GM12878 (cell line): ENCODE results near the gene COG2.
"Not testable (repeated sequence)": the region's sequence is repeated elsewhere in the genome, so short reads cannot be mapped to it uniquely, and the experiment has no call there.

ENCODE experiments used
- CTCF ChIP-seq, 3 experiments: IDR thresholded peaks in 2 of 3; conservative IDR thresholded peaks in 1 of 3; 2 replicates each; pipeline ENCODE4 v1.5.1; 2011; ENCODE audit warnings: low read depth in 3 of 3, low read length in 3 of 3, mild to moderate bottlenecking in 3 of 3, control low read depth in 2 of 3, moderate library complexity in 2 of 3, inconsistent platforms in 1 of 3, mixed read lengths in 1 of 3; ENCODE audit not compliant: control insufficient read depth in 2 of 3, insufficient read depth in 1 of 3; ENCODE audit errors: extremely low read depth in 1 of 3
- MXI1 ChIP-seq: fragments of 150-350 bp; IDR thresholded peaks from 2 replicates; pipeline ENCODE4 v1.6.1; 2011; ENCODE audit warnings: low read depth, mild to moderate bottlenecking, inconsistent platforms, low read length, improper control_type of control experiment
- NBN ChIP-seq: fragments of 450-650 bp; IDR thresholded peaks from 2 replicates; pipeline ENCODE4 v1.6.1; 2016
- POLR2A ChIP-seq: IDR thresholded peaks from 2 replicates; pipeline ENCODE4 v1.6.1; 2011; ENCODE audit warnings: low read depth, mild to moderate bottlenecking, low read length
- RAD21 ChIP-seq: IDR thresholded peaks from 2 replicates; pipeline ENCODE4 v1.6.1; 2011; ENCODE audit warnings: mild to moderate bottlenecking, low read depth, low read length, moderate library complexity; ENCODE audit not compliant: insufficient read depth
- REST ChIP-seq: IDR thresholded peaks from 2 replicates; pipeline ENCODE4 v1.6.1; 2012; ENCODE audit warnings: mild to moderate bottlenecking, low read depth, low read length
- SIN3A ChIP-seq: IDR thresholded peaks from 2 replicates; pipeline ENCODE4 v1.6.1; 2012; ENCODE audit warnings: low read depth, low read length, improper control_type of control experiment
- TAF1 ChIP-seq: IDR thresholded peaks from 2 replicates; pipeline ENCODE4 v1.6.1; 2011; ENCODE audit warnings: mild to moderate bottlenecking, low read depth, low read length, borderline replicate concordance

- TF ChIP-seq CTCF (IDR thresholded peaks at IDR 0.05 in 2 of 3, conservative IDR thresholded peaks at IDR 0.05 in 1 of 3; ENCODE audit: control insufficient read depth in 2 of 3, extremely low read depth in 1 of 3, insufficient read depth in 1 of 3, low read depth in 3 of 3, low read length in 3 of 3); MXI1; TAF1; RAD21; REST; SIN3A; NBN; POLR2A: not testable (repeated sequence)
These were observed 15.8 kb downstream of the COG2 start for GRCh38 chr1:230658103-230658502.
